GM21529 (cell line): ENCODE data around the gene PTPN1.
"Not testable (repeated sequence)": the region's sequence is repeated elsewhere in the genome, so short reads cannot be mapped to it uniquely, and the experiment has no call there.

ENCODE experiments used
- ATAC-seq: cut with Tn5 transposase; IDR thresholded peaks from one replicate; pipeline ENCODE4 v1.9.1; 2021; ENCODE audit not compliant: unreplicated experiment

The PTPN1 gene

GRCh38 chr20:50552979-50553378 lies 42.8 kb downstream of the PTPN1 start:
- no peak for ATAC-seq

- ATAC-seq, result no peak
These were observed 44.8 kb downstream of the PTPN1 start for GRCh38 chr20:50554694-50555579.

- no peak for ATAC-seq
These were observed 45.5 kb downstream of the PTPN1 start for GRCh38 chr20:50555662-50556061.

- no peak for ATAC-seq
These were observed 47.5 kb downstream of the PTPN1 start for GRCh38 chr20:50557549-50558134.

GRCh38 chr20:50558483-50558925 lies 48.3 kb downstream of the PTPN1 start:
- ATAC-seq, result no peak

- no peak for ATAC-seq
These were observed 49.0 kb downstream of the PTPN1 start for GRCh38 chr20:50559149-50559548.

GRCh38 chr20:50559856-50560638 lies 49.9 kb downstream of the PTPN1 start:
- no peak for ATAC-seq

- ATAC-seq, result no peak
These were observed 50.7 kb downstream of the PTPN1 start for GRCh38 chr20:50560867-50561266.

GRCh38 chr20:50561379-50562078 lies 51.3 kb downstream of the PTPN1 start:
- ATAC-seq, result no peak

GRCh38 chr20:50562262-50562701 lies 52.1 kb downstream of the PTPN1 start:
- ATAC-seq, result no peak

GRCh38 chr20:50563133-50563944 lies 53.2 kb downstream of the PTPN1 start:
- no peak for ATAC-seq

- no peak for ATAC-seq
These were observed 55.2 kb downstream of the PTPN1 start for GRCh38 chr20:50565383-50565782.

- no peak for ATAC-seq
These were observed 55.7 kb downstream of the PTPN1 start for GRCh38 chr20:50565871-50566270.

GRCh38 chr20:50567860-50568548 lies 57.8 kb downstream of the PTPN1 start:
- no peak for ATAC-seq

- no peak for ATAC-seq
These were observed 58.4 kb downstream of the PTPN1 start for GRCh38 chr20:50568549-50568942.

- not testable (repeated sequence) for ATAC-seq
These were observed 59.3 kb downstream of the PTPN1 start for GRCh38 chr20:50569487-50569863.

- ATAC-seq, result no peak
These were observed 60.0 kb downstream of the PTPN1 start for GRCh38 chr20:50569864-50570836.

- ATAC-seq, result no peak
These were observed 61.3 kb downstream of the PTPN1 start for GRCh38 chr20:50571466-50571865.
